Neural cell (in vitro differentiated cells): ENCODE data around the gene NUDT4. TPM values are rescaled to one million over a fixed set of nuclear protein-coding genes. Genes with fewer than 3 reads are reported as not detected.

ENCODE experiments used
- H2AFZ ChIP-seq: fragments of 200-600, 300-800 bp; sonication (generic), shearing (Covaris generic); 2 replicates; pipeline ENCODE4 v1.6.0; 2014; ENCODE audit warnings: low read depth, mild to moderate bottlenecking, antibody characterized with exemption, low read length, moderate library complexity
- H3F3A ChIP-seq: fragments of 200-600 bp; shearing (Covaris generic); 2 replicates; pipeline ENCODE4 v1.6.1; 2016; ENCODE audit warnings: mild to moderate bottlenecking, moderate library complexity, mixed read lengths, antibody characterized with exemption, low read length; ENCODE audit not compliant: insufficient read depth, poor library complexity, severe bottlenecking
- H3K27ac ChIP-seq: fragments of 200-600, 300-800 bp; sonication (generic), shearing (Covaris generic); 2 replicates; pipeline ENCODE4 v1.5.1; 2014; ENCODE audit warnings: mild to moderate bottlenecking, low read length, moderate library complexity
- H3K27me3 ChIP-seq: fragments of 300-800, 200-600 bp; sonication (generic), shearing (Covaris generic); 2 replicates; pipeline ENCODE4 v1.6.0; 2014; ENCODE audit warnings: mild to moderate bottlenecking, low read depth, low read length, moderate library complexity; ENCODE audit not compliant: insufficient read depth
- H3K36me3 ChIP-seq: fragments of 300-800, 200-600 bp; sonication (generic), shearing (Covaris generic); 2 replicates; pipeline ENCODE4 v1.5.1; 2014; ENCODE audit warnings: mild to moderate bottlenecking, antibody characterized with exemption, low read length, moderate library complexity; ENCODE audit not compliant: insufficient read depth
- H3K4me2 ChIP-seq: fragments of 300-800, 200-600 bp; sonication (generic), shearing (Covaris generic); 2 replicates; pipeline ENCODE4 v1.6.0; 2014; ENCODE audit warnings: mild to moderate bottlenecking, low read length
- H3K4me3 ChIP-seq: fragments of 300-800, 200-600 bp; sonication (generic), shearing (Covaris generic); 2 replicates; pipeline ENCODE4 v1.5.1; 2014; ENCODE audit warnings: mild to moderate bottlenecking, low read length, moderate library complexity
- H3K79me2 ChIP-seq: fragments of 200-600 bp; shearing (Covaris generic); replicated peaks from 2 replicates; pipeline ENCODE4 v1.6.0; 2014; ENCODE audit warnings: mild to moderate bottlenecking, low read length, moderate library complexity; ENCODE audit not compliant: insufficient read depth
- H3K9ac ChIP-seq: fragments of 300-800, 200-600 bp; sonication (generic), shearing (Covaris generic); 2 replicates; pipeline ENCODE4 v1.6.1; 2016; ENCODE audit warnings: mild to moderate bottlenecking, low read length, mixed read lengths
- H3K9me2 ChIP-seq: fragments of 200-600 bp; shearing (Covaris generic); 2 replicates; pipeline ENCODE4 v1.6.1; 2016; ENCODE audit warnings: mild to moderate bottlenecking, low read length, mixed read lengths; ENCODE audit not compliant: insufficient read depth
- H3K9me3 ChIP-seq: fragments of 200-600, 300-800 bp; sonication (generic), shearing (Covaris generic); 2 replicates; pipeline ENCODE4 v1.6.1; 2016; ENCODE audit warnings: mild to moderate bottlenecking, mixed run types, low read length, moderate library complexity, mixed read lengths
- H4K20me1 ChIP-seq: fragments of 200-600 bp; shearing (Covaris generic); 2 replicates; pipeline ENCODE4 v1.6.1; 2016; ENCODE audit warnings: mild to moderate bottlenecking, mixed run types; ENCODE audit not compliant: insufficient read depth
- CTCF ChIP-seq: fragments of 450-650 bp; IDR thresholded peaks from 2 replicates; pipeline ENCODE4 v1.5.1; 2014; ENCODE audit warnings: antibody characterized with exemption, mild to moderate bottlenecking, moderate library complexity; ENCODE audit not compliant: poor library complexity, severe bottlenecking
- EP300 ChIP-seq: fragments of 450-650 bp; conservative IDR thresholded peaks from 2 replicates; pipeline ENCODE4 v1.6.1; 2014; ENCODE audit warnings: antibody characterized with exemption, mild to moderate bottlenecking, moderate library complexity; ENCODE audit not compliant: poor library complexity, severe bottlenecking
- EZH2 ChIP-seq: fragments of 200-600, 300-800 bp; shearing (Covaris generic), sonication (generic); IDR thresholded peaks from 2 replicates; pipeline ENCODE4 v1.6.1; 2014; ENCODE audit warnings: antibody characterized with exemption, low read length, borderline replicate concordance, mild to moderate bottlenecking; ENCODE audit not compliant: insufficient read depth, poor library complexity, severe bottlenecking
- MXI1 ChIP-seq: fragments of 450-650 bp; conservative IDR thresholded peaks from 2 replicates; pipeline ENCODE4 v1.6.1; 2014; ENCODE audit warnings: antibody characterized with exemption, mild to moderate bottlenecking; ENCODE audit not compliant: poor library complexity, severe bottlenecking
- POLR2AphosphoS5 ChIP-seq: IDR thresholded peaks from 2 replicates; pipeline ENCODE4 v1.6.1; 2012
- RAD21 ChIP-seq: fragments of 450-650 bp; conservative IDR thresholded peaks from 2 replicates; pipeline ENCODE4 v1.6.1; 2014; ENCODE audit warnings: antibody characterized with exemption, mild to moderate bottlenecking, moderate library complexity
- REST ChIP-seq: IDR thresholded peaks from 2 replicates; pipeline ENCODE4 v1.6.1; 2012; ENCODE audit warnings: borderline replicate concordance
- SMC3 ChIP-seq: fragments of 450-650 bp; conservative IDR thresholded peaks from 2 replicates; pipeline ENCODE4 v1.6.1; 2014; ENCODE audit warnings: antibody characterized with exemption, mild to moderate bottlenecking, moderate library complexity; ENCODE audit not compliant: poor library complexity
- TAF1 ChIP-seq: IDR thresholded peaks from 2 replicates; pipeline ENCODE4 v1.6.1; 2012; ENCODE audit warnings: low read depth
- polyA plus RNA-seq: library from polyadenylated mRNA; depleted of rRNA; stranded (reverse); fragments of >200 nt; gene quantifications from 2 replicates; pipeline ENCODE4 v1.2.3, GENCODE V29; 2014

The NUDT4 gene
- polyA plus RNA-seq, 1 donor from 2014 or later: 39.9 TPM

GRCh38 chr12:93361151-93361919, 16.4 kb upstream of the NUDT4 start:
- H2AFZ ChIP-seq: no peak overlapping the region
- no peaks in the 10 kb centered on the region for H3K27me3 ChIP-seq
- no peak overlapping the region for H3K4me2 ChIP-seq
- no peaks in the 10 kb centered on the region for H3K9me3 ChIP-seq
- H3K79me2 ChIP-seq: no peaks in the 10 kb centered on the region
- no peak overlapping the region for H3K9ac ChIP-seq
- no peak for TF ChIP-seq EZH2
- TF ChIP-seq TAF1: no peak
- TF ChIP-seq SMC3: no peak
- TF ChIP-seq REST: no peak
- no peak for TF ChIP-seq EP300
- TF ChIP-seq RAD21: no peak
- no peak for TF ChIP-seq POLR2AphosphoS5
- H3K36me3 ChIP-seq: no peaks in the 10 kb centered on the region
- no peak overlapping the region for H3K4me3 ChIP-seq
- H3K27ac ChIP-seq: no peak overlapping the region
- H3F3A ChIP-seq: no peaks in the 10 kb centered on the region
- H3K9me2 ChIP-seq: no peaks in the 10 kb centered on the region
- H4K20me1 ChIP-seq: no peaks in the 10 kb centered on the region

GRCh38 chr12:93363841-93364297, 13.9 kb upstream of the NUDT4 start:
- no peaks in the 10 kb centered on the region for H3K79me2 ChIP-seq
- H3K4me2 ChIP-seq: no peak overlapping the region
- no peaks in the 10 kb centered on the region for H3K9me3 ChIP-seq
- no peaks in the 10 kb centered on the region for H4K20me1 ChIP-seq
- no peak for TF ChIP-seq RAD21
- no peak for TF ChIP-seq SMC3
- no peak for TF ChIP-seq TAF1
- no peak for TF ChIP-seq EP300
- TF ChIP-seq MXI1: no peak
- TF ChIP-seq CTCF: no peak
- TF ChIP-seq POLR2AphosphoS5: no peak
- TF ChIP-seq REST: no peak
- TF ChIP-seq EZH2: no peak
- H2AFZ ChIP-seq: no peak overlapping the region
- no peak overlapping the region for H3K27ac ChIP-seq
- no peak overlapping the region for H3K9ac ChIP-seq
- no peaks in the 10 kb centered on the region for H3K27me3 ChIP-seq
- no peaks in the 10 kb centered on the region for H3F3A ChIP-seq
- H3K4me3 ChIP-seq: no peak overlapping the region
- H3K36me3 ChIP-seq: no peaks in the 10 kb centered on the region
- H3K9me2 ChIP-seq: no peaks in the 10 kb centered on the region
